Limb (tissue), 2 donors: Measurements from ENCODE around the gene MFSD8.
"Not testable (repeated sequence)": the region's sequence is repeated elsewhere in the genome, so short reads cannot be mapped to it uniquely, and the experiment has no call there.

Experiments
- DNase-seq, 2 donors: peaks; one replicate each; pipeline ENCODE4 v3.0.0-alpha.2; 2016; ENCODE audit errors: extremely low spot score in 2 of 2

MFSD8 gene

GRCh38 chr4:127957105-127957504 lies 7.9 kb downstream of the MFSD8 start:
- no peak for DNase-seq

- DNase-seq: no peak
Observed at GRCh38 chr4:127936974-127937373, 28.0 kb downstream of the MFSD8 start.

DNA sequence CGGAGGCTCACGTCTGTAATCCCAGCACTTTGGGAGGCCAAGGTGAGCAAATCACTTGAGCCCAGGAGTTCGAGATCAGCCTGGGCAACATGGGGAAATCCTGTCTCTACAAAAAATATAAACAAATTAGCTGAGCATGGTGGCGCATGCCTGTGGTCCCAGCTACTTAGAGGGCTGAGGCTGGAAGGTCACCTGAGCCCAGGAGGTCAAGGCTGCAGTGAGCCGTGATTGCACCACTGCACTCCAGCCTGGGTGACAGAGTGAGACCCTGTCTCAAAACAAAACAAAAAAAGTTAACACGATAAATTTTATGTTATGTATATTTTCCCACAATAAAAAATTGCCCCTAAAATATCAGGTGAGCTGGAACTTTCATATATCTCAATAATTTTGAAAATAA lies 33.1 kb downstream of the MFSD8 start:
- not testable (repeated sequence) for DNase-seq

DNA sequence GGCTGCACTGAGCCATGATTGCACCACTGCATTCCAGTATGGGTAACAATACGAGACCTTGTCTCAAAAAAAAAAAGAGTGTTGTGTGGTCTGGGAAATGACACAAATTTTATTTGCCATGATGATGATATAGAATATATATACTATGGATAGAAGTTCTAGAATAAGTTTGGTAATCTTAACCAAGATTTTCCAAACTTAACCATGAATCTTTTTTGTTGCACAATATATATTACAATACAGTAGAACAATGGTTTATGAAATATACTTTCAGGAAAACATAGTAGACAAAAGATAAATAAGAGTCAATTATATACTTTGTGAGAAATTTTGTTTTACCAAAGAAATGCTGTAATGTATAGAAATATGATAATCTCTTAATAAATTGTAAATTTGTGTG lies 34.8 kb downstream of the MFSD8 start:
- DNase-seq: no peak

DNA sequence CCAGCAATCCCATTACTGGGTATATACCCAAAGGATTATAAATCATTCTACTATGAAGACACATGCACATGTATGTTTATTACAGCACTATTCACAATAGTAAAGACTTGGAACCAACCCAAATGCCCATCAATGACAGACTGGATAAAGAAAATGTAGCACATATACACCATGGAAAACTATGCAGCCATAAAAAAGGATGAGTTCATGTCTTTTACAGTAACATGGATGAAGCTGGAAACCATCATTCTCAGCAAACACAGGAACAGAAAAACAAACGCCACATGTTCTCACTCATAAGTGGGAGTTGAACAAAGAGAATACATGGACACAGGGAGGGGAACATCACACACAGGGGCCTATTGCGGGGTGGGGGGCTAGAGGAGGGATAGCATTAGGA lies 39.3 kb downstream of the MFSD8 start:
- not testable (repeated sequence) for DNase-seq

DNA sequence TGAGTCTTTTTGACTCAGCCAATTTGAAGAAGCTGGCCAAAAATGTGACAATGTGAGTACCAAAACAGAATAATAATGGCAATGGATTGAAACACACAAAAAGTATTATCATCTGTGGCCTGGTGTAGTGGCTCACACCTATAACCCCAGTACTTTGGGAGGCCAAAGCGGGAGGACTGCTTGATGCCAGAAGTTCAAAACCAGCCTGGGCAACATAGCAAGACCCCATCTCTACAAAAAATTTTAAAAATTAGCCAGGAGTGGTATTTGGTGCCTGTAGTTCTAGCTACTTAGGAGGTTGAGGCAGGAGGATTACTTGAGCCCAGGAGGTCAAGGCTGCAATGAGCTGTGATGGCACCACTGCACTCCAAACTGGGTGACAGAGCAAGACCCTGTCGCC lies 42.7 kb downstream of the MFSD8 start:
- no peak for DNase-seq

DNA sequence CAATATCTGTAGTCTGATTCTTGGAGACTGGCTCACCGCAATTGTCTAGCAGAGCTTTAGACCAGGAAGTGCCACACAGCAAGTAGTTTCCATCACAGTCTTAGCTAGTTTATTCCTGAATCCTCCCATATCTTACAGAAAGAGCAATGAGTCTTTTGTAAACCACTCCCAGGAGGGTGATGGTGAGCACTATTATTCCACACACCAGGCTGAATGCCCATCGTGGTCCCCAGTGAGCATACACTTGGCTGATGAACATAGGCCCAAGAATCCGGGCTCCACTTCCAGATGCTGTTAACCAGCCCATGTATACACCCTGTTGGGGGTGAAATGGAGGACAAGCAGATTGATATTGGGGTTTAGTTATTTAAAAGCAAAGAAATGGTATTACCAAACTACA lies 44.5 kb downstream of the MFSD8 start:
- no peak for DNase-seq

- no peak for DNase-seq
Observed at GRCh38 chr4:127917151-127917550, 47.8 kb downstream of the MFSD8 start.

DNA sequence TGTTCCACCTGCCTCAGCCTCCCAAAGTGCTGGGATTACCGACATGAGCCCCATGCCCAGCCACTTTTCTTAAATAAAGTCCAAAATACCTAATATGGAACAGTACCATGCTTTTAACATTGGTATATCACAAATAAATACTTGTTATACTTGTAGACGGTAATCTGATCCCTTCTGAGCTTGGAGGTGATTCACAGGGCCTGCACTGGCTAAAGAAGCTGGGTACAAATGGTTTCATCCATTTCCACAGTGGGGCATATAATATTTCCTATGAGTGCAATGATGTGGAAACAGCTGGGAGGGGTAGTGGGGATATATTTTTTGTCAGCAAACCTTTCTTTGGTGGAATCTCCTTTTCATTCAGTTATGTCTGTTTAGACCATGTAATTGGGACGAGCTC lies 48.5 kb downstream of the MFSD8 start:
- no peak for DNase-seq

GRCh38 chr4:127905029-127905428 lies 59.9 kb downstream of the MFSD8 start:
- no peak for DNase-seq

GRCh38 chr4:127899682-127900081 lies 65.3 kb downstream of the MFSD8 start:
- DNase-seq: not testable (repeated sequence)

- DNase-seq: no peak
Observed at GRCh38 chr4:127896528-127896927, 68.4 kb downstream of the MFSD8 start.

DNA sequence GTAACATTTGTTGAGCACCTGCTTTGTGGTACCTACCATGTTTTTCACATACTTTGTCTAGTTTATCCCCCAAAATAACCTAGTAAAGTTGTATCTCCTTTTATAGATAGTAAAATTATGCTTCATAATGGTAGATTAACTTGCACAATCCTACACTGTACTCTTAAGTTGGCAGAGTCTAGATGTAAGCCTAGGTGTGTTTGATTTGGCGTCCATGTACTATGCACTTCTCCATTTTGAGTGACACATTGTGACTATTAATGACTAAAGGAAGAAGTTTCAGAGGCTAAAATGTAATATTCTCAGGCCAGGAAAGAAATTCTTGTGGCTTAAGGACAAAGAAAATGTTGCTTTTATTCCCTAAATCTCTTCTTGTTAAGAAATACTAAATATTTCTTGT lies 68.9 kb downstream of the MFSD8 start:
- no peak for DNase-seq

- no peak for DNase-seq
Observed at GRCh38 chr4:127889903-127890302, 75.1 kb downstream of the MFSD8 start.

DNA sequence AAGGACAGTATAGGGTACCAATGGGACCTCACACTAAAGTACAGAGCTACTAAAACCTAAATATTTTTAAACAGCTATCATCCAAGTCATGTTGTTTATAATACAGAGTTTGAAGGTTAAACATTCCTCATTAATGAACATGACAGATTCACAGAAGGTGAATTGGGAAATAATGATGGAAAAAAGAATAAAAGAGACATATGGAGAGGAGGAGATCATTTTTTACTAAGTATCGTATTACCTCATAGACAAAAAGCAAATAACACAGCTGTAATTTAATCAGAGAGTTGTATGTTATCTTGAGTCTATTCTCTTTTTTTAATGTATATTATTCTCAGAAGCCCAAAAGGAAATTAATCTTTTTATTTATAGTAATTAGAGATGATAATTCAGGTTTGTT lies 76.4 kb downstream of the MFSD8 start:
- no peak for DNase-seq

- DNase-seq: no peak
Observed at GRCh38 chr4:127881563-127881864, 83.5 kb downstream of the MFSD8 start.

- DNase-seq: peak; percentile 96 to 98
Observed at GRCh38 chr4:127880763-127881562, 84.0 kb downstream of the MFSD8 start, which contains the start of gene PLK4. PLK4 (plus strand) TSS chr4:127880893; CDS start chr4:127881135, 242 bp downstream.

GRCh38 chr4:127875791-127876190 lies 89.2 kb downstream of the MFSD8 start:
- DNase-seq: no peak

GRCh38 chr4:127870688-127871087 lies 94.3 kb downstream of the MFSD8 start:
- peak in 1 of 2 donors; percentile 3 for DNase-seq

DNA sequence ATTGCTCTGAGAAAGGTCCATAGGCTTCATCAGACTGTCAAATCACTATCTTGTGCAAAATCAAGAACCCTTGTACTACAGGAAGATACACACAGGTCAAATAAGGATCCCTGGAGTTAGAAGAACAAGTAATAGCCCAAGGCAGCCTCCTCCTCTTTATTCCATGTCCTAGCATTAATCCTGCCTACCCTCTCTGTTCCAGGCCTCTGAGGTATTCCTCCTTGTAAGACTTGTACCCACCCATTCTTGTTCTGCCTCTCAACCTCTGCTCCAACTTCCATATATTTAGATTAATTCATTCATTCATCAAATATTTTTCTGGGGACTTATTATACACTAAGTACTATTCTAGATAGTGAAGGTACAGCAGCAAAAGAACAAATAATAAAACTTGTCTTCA lies 94.7 kb downstream of the MFSD8 start:
- no peak for DNase-seq

- no peak for DNase-seq
Observed at GRCh38 chr4:127868196-127868595, 96.8 kb downstream of the MFSD8 start.
